NCI-H2196 (cell line): ENCODE data around the gene LENG8.
"Not testable (repeated sequence)": the region's sequence is repeated elsewhere in the genome, so short reads cannot be mapped to it uniquely, and the experiment has no call there.

Experiments
- DNase-seq: peaks from one replicate; lab custom pipeline; 2025; ENCODE audit not compliant: unreplicated experiment; lab: John Stamatoyannopoulos, UW

Gene LENG8

DNA sequence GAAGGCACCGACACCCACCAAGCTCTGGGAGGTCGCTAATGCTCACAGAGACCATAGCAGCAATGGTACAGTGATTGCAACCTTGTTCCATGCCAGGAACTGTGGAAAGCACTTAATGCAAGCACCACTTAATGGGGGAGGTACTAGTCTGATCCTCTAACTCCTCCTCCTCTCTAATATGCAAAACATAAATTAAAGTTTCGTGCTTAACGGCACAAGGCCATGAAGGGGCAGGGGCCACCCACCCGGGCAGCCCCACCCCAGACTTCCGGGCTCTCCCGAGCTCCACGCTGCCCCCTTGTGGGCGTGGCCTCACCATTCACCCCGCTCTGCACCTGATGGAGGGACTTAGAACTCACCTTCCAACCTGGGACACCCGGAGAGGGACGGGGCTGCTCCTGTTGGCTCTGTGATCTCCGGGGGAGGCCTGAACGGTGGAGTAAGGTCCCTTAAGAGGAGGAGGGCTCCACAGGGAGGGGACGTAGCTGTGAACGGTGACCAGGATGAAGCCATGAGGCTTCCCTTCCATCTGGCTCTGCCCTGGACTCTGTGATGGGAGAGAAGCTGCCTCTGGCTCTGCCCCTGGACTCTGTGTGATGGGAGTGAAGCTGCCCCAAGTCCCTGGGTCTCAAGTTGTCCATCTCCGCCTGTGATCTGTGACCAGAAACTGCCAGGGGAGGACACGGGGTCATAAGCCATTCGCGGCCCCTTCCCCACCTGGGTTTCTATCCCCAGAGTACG lies 60.4 kb downstream of the LENG8 start:
- DNase-seq: not testable (repeated sequence)
